GM19452 (cell line): Measurements from ENCODE around the gene ATF6.

Experiments
- ATAC-seq: cut with Tn5 transposase; IDR thresholded peaks from one replicate; pipeline ENCODE4 v1.9.1; 2021; ENCODE audit not compliant: unreplicated experiment

Gene ATF6

GRCh38 chr1:161933592-161934588 is 167.8 kb downstream of the ATF6 start:
- ATAC-seq, result peak; percentile 68

- ATAC-seq, result no peak
Measured at GRCh38 chr1:161935264-161935663, 169.1 kb downstream of the ATF6 start.

DNA sequence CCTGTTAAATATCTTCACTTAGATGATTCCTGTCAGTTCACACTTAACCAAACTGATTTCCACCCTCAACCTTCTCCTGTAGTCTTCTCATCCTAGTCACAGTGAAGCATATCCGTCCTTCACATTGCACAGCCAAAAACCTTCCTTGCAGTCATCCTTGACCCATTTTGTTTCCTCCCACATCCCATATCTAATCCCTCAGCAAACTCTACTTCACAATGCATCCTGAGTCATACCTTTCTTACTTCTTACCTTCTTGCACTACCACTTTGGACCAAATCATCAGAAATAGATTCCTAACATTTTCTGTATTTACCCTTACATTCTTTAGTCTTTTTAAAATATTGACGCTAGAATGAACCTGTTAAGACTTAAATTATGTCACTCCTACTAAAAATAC is 170.7 kb downstream of the ATF6 start:
- ATAC-seq, result no peak

- no peak for ATAC-seq
Measured at GRCh38 chr1:161940866-161941591, 174.9 kb downstream of the ATF6 start.

DNA sequence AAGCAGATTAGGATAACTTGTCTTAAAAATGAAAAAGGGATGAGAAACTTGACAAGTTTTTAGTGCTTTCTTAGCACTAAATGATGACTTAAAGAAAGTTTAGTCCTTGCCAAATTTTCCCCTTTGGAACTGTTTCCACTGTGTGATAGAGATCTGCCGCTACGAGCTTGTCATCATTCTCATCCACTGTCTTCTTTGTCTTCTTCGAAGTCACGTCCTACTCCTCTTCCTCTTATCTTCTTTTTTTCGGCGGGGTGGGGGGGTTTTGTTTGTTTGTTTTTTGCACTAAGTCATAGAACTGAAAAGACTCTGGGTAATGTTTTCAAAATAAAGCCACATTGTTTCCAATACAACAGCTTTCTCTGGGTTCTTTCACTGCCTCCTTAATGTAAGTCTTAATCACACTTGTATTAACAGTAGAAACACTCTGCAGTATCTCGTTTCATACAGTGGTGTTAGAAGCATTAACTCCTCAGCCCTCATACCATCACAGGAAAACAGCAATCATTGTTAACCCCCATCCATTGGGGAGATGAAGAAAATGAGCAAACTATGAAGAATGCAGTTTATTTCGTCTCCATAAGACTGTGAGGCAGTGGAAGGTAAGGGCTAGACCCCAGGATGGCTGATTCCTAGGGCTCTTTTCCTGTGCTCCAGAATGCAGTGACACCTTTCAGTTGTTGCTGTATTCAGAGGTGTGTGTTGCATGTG is 175.8 kb downstream of the ATF6 start:
- no peak for ATAC-seq

GRCh38 chr1:161943737-161944136 is 177.6 kb downstream of the ATF6 start:
- no peak for ATAC-seq

DNA sequence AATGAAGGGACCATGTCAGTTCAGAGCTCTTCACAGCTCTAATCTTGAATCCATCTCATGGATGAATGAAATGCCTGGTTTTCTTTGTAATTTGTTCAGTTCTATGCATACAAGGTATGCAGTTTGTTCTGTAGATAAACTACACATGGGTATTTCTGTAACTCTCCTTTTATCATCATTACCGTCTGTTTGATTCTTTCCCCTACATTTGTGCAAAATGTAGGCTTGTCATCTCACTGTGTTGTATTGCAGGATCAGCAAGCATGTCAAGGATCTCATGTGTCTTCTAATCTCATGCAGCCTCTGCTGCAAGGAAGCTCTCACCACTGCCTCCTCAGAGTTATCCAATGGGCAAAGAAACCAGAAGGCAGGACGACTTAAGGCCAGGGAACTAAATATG is 178.3 kb downstream of the ATF6 start:
- no peak for ATAC-seq

DNA sequence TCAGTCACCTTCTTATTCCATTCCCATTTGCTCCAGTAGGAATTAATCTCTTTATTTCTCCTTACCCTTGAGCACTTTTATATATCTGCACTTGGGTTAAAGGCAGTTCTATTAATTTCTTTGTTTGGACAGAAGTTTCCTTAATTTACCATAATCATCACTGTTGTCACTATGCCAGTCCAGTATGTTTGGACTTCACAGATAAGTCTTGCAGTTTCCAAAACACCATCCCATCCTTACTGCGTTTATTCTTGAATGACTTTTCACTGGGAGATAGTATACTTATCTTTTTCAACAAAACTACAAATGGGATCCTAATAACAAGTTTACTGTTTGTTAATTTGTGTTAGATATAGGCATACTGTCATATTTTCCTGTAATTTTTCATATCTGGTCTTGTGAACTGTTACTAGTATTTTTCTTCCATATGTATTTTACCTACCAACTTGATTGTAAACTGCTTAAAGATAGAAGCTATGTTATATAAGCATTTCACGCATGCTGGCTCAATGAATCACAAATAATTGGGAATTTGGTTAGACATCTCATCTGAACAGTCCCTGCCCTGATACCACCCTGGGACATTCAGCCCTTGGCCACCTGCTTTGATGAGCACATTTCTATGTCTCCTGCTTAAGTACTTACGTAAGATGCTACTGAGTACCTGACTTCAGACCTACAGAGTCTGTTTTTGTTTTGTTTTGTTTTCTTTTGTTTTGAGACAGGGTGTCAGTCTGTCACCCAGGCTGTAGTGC is 179.4 kb downstream of the ATF6 start:
- ATAC-seq, result no peak

- ATAC-seq, result no peak
Measured at GRCh38 chr1:161946071-161946987, 180.2 kb downstream of the ATF6 start.

DNA sequence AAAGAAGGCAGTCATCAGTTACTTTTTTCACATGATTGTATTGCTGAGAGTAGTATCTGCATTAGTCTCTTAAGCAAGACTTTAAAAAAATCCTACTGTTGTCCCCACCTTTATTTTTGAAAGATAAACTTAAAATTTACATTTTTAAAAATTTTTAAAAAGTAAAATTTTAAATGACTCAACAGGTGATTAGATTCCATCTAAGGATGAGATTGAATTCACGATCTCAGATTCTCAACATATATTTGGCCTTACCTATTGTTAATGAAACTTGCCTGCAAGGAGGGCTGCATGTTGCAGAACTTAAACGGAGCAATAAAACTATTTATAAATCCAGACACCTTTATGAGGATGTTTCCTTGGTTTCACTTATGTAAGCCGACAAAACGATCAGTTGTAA is 182.3 kb downstream of the ATF6 start:
- ATAC-seq, result no peak

GRCh38 chr1:161949548-161949947 is 183.4 kb downstream of the ATF6 start:
- no peak for ATAC-seq

DNA sequence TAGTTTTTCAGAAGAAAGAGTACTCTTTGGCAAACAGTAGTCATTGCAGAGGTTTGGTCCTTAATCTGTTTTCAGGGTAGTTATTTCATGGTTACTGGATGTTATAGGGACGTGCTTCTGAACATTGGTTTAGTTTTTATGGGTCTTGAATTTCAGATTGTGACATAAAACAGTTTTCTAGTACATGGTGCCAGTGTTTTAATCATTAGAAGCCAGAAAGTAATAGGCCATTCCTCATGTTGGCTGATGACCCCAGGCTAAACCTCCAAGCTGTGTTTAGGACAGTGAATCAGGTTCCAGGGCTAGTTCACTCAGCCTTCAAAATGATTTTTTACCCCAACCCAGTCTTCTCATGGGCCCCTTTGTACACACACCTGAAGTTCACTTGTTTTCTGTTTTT is 184.3 kb downstream of the ATF6 start:
- no peak for ATAC-seq

GRCh38 chr1:161951646-161952045 is 185.5 kb downstream of the ATF6 start:
- no peak for ATAC-seq

GRCh38 chr1:161952607-161953172 is 186.6 kb downstream of the ATF6 start:
- no peak for ATAC-seq

- ATAC-seq, result no peak
Measured at GRCh38 chr1:161953256-161953920, 187.3 kb downstream of the ATF6 start.

- ATAC-seq, result no peak
Measured at GRCh38 chr1:161954050-161954449, 187.9 kb downstream of the ATF6 start.

DNA sequence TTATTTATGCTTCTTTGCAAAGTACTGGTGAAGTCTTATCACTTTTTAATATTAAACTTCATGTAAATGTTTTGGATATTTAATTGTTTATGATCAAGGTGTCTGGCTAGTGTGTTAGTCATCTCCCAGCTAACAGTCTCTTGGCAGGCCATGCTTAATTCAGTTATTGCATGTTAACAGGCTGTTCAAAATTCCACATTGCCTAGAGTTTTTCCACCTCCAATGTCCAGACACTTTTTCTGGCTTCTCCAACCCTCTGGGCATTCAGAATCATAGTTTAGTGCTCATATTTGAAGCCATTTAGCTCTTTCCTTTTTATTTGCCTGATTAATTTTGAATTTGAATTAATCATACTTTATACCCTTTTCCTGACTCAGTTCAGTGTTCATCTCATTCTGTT is 188.3 kb downstream of the ATF6 start:
- ATAC-seq, result no peak

DNA sequence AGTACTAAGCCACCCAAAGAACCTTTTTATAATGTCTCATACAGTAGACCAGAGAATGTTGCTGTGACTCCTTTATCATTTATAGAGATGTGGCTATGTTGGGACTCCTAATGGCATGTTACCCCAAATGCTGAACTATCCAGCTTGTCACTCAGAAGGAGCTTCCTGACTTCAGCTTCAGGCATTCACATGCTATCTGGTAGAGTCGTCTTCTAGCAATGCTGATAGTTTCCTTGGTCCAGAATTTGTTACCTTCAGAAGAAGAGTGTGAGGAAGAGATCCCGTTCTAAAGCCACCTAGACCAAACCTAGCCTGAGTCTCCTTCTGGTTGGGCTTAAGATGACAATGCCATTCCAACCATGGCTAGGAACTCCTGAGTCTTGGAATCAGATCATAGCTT is 189.5 kb downstream of the ATF6 start:
- ATAC-seq, result no peak

DNA sequence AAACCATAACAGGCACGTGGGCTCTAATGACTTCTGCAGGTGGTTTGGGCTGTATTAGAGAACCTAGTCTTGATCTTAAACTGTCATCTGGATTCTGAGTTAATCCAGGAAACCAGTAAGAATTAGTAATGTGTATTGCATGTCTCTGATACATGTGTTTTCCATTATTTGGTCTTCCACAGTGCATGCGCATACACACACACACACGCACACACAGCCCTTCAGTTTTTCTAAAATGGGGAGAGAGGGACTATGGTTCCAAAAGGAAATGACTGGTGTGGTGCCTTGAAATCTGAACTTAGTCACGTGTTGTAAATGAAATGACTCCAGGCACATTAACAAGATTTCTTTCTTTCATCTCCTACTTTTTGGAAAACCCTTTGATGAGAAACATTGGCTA is 190.0 kb downstream of the ATF6 start:
- ATAC-seq, result no peak
